Kidney (tissue), 14 donors: ENCODE data around the gene C1QTNF4. TPM values are rescaled to one million over a fixed set of nuclear protein-coding genes. Genes with fewer than 3 reads are reported as not detected.
"Not testable (repeated sequence)": the region's sequence is repeated elsewhere in the genome, so short reads cannot be mapped to it uniquely, and the experiment has no call there.

ENCODE experiments used
- DNase-seq, 5 donors: peaks; one replicate each; pipeline ENCODE4 v3.0.0-alpha.2; 2013 to 2020
- FAIRE-seq: peaks from 2 replicates; lab custom pipeline; 2012; peaks lifted over from hg19 to GRCh38; lab: Jason Lieb, UNC
- H3K27ac ChIP-seq, 2 donors: one replicate each; pipeline ENCODE4 v1.7.0; 2013; ENCODE audit warnings: low read depth in 2 of 2, low read length in 2 of 2, inconsistent platforms in 1 of 2
- H3K27me3 ChIP-seq: one replicate; pipeline ENCODE4 v1.7.1; 2013; ENCODE audit warnings: low read length, inconsistent platforms; ENCODE audit not compliant: control insufficient read depth, insufficient read depth
- H3K36me3 ChIP-seq, 3 donors: one replicate each; pipeline versions ENCODE4 v1.7.0 to v1.7.1; 2013; ENCODE audit warnings: low read length in 3 of 3, control low read depth in 1 of 3, inconsistent platforms in 1 of 3; ENCODE audit not compliant: insufficient read depth in 3 of 3, control insufficient read depth in 2 of 3
- H3K4me1 ChIP-seq, 3 donors: one replicate each; pipeline versions ENCODE4 v1.7.0 to v1.7.1; 2013; ENCODE audit warnings: low read length in 3 of 3, inconsistent platforms in 1 of 3, low read depth in 1 of 3; ENCODE audit not compliant: control insufficient read depth in 2 of 3, insufficient read depth in 2 of 3
- H3K4me3 ChIP-seq, 3 donors: one replicate each; pipeline versions ENCODE4 v1.7.0 to v1.8.1; 2013; ENCODE audit warnings: low read length in 3 of 3, control low read depth in 1 of 3, inconsistent platforms in 1 of 3
- H3K9ac ChIP-seq, 3 donors: one replicate each; pipeline versions ENCODE4 v1.7.0 to v1.7.1; 2013; ENCODE audit warnings: low read length in 3 of 3, control low read depth in 1 of 3, inconsistent platforms in 1 of 3
- H3K9me3 ChIP-seq, 3 donors: one replicate each; pipeline versions ENCODE4 v1.7.0 to v1.7.1; 2013; ENCODE audit warnings: low read length in 3 of 3, control low read depth in 1 of 3, inconsistent platforms in 1 of 3; ENCODE audit not compliant: control insufficient read depth in 2 of 3, insufficient read depth in 1 of 3
- CTCF ChIP-seq: IDR thresholded peaks from 3 replicates; pipeline ENCODE4 v1.5.1; 2012; ENCODE audit warnings: mild to moderate bottlenecking, moderate library complexity, borderline replicate concordance; ENCODE audit not compliant: insufficient read depth; ENCODE audit errors: extremely low read depth
- intact Hi-C: fragments of 100-400 bp; cut with DNase I; formaldehyde crosslinking; loops from one replicate; pipeline ENCODE4 v1.11.1; 2022
- polyA plus RNA-seq: library from polyadenylated mRNA; stranded (reverse); fragments of 350-450 nt; fragmentation: Illumina TruSeq; extraction: RNeasy Lipid Tissue Mini Kit (QIAGEN cat#74804); gene quantifications from one replicate; pipeline ENCODE4 v1.2.3, GENCODE V29; 2014; ENCODE audit warnings: low read depth, low replicate concordance; ENCODE audit not compliant: insufficient read depth
- total RNA-seq: library from RNA; stranded (reverse); fragmentation: NEBNext Ultra II Directional; extraction: Animal tissue kit (Norgen Biotek cat#: 25700); gene quantifications from one replicate; pipeline ENCODE4 v1.2.1, GENCODE V29; 2021
- donor health status: control.
- donor health status: control.
- donor health status: control.
- donor health status: control.
- donor health status: control.
- donor health status: DM: yes; HTN: yes; CAD: no.
- donor health status: Normal renal cell carcinoma (clear cell type).

C1QTNF4 gene
- total and polyA plus RNA-seq, 2 donors from 2014 or later = 0.25 to 0.62 TPM

- no peak for FAIRE-seq
- peaks cover 0 to 8% (median 6%) of the 10 kb centered on the region in 3 donors for H3K4me1 ChIP-seq
- no peaks in the 10 kb centered on the region for H3K9me3 ChIP-seq
Measured at GRCh38 chr11:47565340-47566148, 28.7 kb downstream of the C1QTNF4 start, which contains the start of gene PTPMT1. TSS of gene PTPMT1 (plus strand) at chr11:47565599. CDS start at chr11:47565623, 24 bp downstream.

GRCh38 chr11:47564933-47565339 is 29.3 kb downstream of the C1QTNF4 start:
- Histone ChIP-seq H3K27me3 (no peaks in the 10 kb centered on the region), H3K9ac (peak overlapping the region in 2 of 3 donors; percentile 82 to 91), H3K4me1 (peaks cover 0 to 8% (median 6%) of the 10 kb centered on the region in 3 donors), H3K4me3 (peak overlapping the region; percentile 60 to 87 (median 65)), H3K36me3 (peaks cover 0 to 4% (median 0%) of the 10 kb centered on the region in 3 donors), H3K27ac (peak overlapping the region; percentile 13 to 51), H3K9me3 (no peaks in the 10 kb centered on the region)
- DNase-seq (no peak), FAIRE-seq (no peak)
- no peak for TF ChIP-seq CTCF
- intact Hi-C loops = no loop called here

More at GRCh38 chr11:47565340-47566148, 28.7 kb downstream of the C1QTNF4 start, which contains the start of gene PTPMT1:
- DNase-seq = peak; percentile 82 to 94 (median 89)
- peak within 1 kb of the TSS; percentile 65 to 87 (median 72) for H3K4me3 ChIP-seq
- no peak for TF ChIP-seq CTCF
- H3K9ac ChIP-seq = peak within 1 kb of the TSS; percentile 47 to 91 (median 82)
- H3K27me3 ChIP-seq = no peaks in the 10 kb centered on the region
- peaks cover 0 to 6% (median 0%) of the 10 kb centered on the region in 3 donors for H3K36me3 ChIP-seq
- H3K27ac ChIP-seq = peak within 1 kb of the TSS; percentile 13 to 51
- intact Hi-C loops = no loop called here

GRCh38 chr11:47564366-47564765 is 29.8 kb downstream of the C1QTNF4 start:
- DNase-seq, FAIRE-seq, H3K27me3 ChIP-seq, H3K9ac ChIP-seq, H3K4me1 ChIP-seq, H3K4me3 ChIP-seq, H3K9me3 ChIP-seq, H3K36me3 ChIP-seq, intact Hi-C loops, H3K27ac ChIP-seq: not testable (repeated sequence)

GRCh38 chr11:47562393-47562792 is 31.8 kb downstream of the C1QTNF4 start:
- H3K27me3 ChIP-seq, FAIRE-seq, H3K4me3 ChIP-seq, H3K9me3 ChIP-seq, H3K4me1 ChIP-seq, H3K36me3 ChIP-seq, DNase-seq, H3K9ac ChIP-seq, intact Hi-C loops, H3K27ac ChIP-seq: not testable (repeated sequence)
